Prostate gland (tissue), 2 donors: ENCODE data around the gene APOBEC3B. TPM values are rescaled to one million over a fixed set of nuclear protein-coding genes. Genes with fewer than 3 reads are reported as not detected.

ENCODE experiments used
- DNase-seq: peaks from one replicate; pipeline ENCODE4 v3.0.0-alpha.2; 2019; ENCODE audit warnings: low spot score
- H3K27ac ChIP-seq, 2 donors: fragments of 200-600 bp; sonication (generic); 2 replicates each; pipeline ENCODE4 v1.5.1; 2017 to 2019
- H3K27me3 ChIP-seq: fragments of 200-600 bp; sonication (generic); replicated peaks from 2 replicates; pipeline ENCODE4 v1.5.1; 2019; ENCODE audit not compliant: insufficient read depth
- H3K36me3 ChIP-seq, 2 donors: fragments of 200-600 bp; sonication (generic); 1 replicate in 1 of 2; 2 replicates in 1 of 2; pipeline versions ENCODE4 v1.5.1 to v1.8.1; 2017 to 2019
- H3K4me1 ChIP-seq: fragments of 200-600 bp; sonication (generic); replicated peaks from 2 replicates; pipeline ENCODE4 v1.5.1; 2019
- H3K4me3 ChIP-seq, 2 donors: fragments of 200-600 bp; sonication (generic); 2 replicates each; pipeline ENCODE4 v1.5.1; 2017 to 2019
- H3K9me3 ChIP-seq: fragments of 200-600 bp; sonication (generic); 2 replicates; pipeline ENCODE4 v1.5.1; 2017
- POLR2A ChIP-seq: fragments of 450-650 bp; IDR thresholded peaks from one replicate; pipeline ENCODE4 v1.6.1; 2016; ENCODE audit warnings: antibody characterized with exemption, mild to moderate bottlenecking
- POLR2AphosphoS5 ChIP-seq: sonication (generic); formaldehyde crosslinking; IDR thresholded peaks from one replicate; pipeline ENCODE4 v1.6.1; 2017; ENCODE audit warnings: antibody characterized with exemption
- WGBS: methylation state at CpG from one replicate; pipeline ENCODE4 v1.1.5; 2018; 5-methylcytosine and 5-hydroxymethylcytosine counted together
- intact Hi-C: fragments of 100-400 bp; cut with DNase I; formaldehyde crosslinking; loops from one replicate; pipeline ENCODE4 v1.14.2; 2022
- total RNA-seq, 2 donors: library from RNA; depleted of rRNA; stranded (reverse); fragments of >200 nt; gene quantifications; one replicate each; pipeline ENCODE4 v1.1.0, GENCODE V29; 2016
- TF ChIP-seq, protein P1 (sequence below), 4 experiments: fragments of 200-600 bp in 2 of 4; fragments of 450-650 bp in 2 of 4; sonication (generic) in 2 of 4; IDR thresholded peaks; 1 replicate in 3 of 4; 2 replicates in 1 of 4; pipeline ENCODE4 v1.5.1; 2016 to 2019; ENCODE audit warnings: antibody characterized with exemption in 4 of 4, mild to moderate bottlenecking in 2 of 4, moderate library complexity in 2 of 4

The APOBEC3B gene
- total RNA-seq, 2 donors from 2014 or later = 0.91 to 1.5 TPM

DNA sequence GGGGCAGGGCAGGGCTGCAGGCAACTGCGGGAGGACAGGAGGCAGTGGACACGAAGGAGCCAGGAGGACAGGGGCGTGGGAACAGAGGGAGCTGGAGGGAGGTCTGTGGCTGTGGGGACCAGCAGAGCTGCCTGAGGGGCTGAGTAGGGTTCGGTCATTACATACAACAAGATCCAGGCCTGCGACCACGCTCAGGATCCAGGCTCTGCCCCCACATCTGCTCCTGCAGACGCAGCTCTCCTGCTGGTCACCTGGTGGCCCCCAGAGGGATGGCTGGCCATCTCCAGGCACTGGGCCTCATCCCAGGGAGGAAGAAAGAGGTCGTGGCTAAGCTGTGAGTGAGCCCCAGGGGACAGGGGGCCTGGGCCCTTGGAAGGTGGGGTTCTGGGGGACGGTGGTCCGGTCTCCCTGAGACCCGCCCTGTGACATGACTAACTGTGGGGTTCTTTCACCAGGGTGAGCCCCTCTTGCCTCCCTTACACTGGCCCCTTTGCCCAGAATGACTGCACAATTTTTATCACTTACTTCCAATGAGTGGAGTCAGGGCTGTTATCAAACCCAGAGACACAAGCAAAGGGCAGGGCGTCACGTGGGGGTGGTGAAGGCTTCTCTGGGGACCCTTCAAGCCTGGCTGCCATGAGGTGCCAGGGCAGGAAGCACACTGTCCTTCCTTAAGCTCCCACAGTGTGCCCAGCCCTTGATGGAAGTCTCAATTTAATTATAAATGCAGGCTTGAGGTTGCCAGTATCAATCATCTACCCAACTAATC is 31.4 kb upstream of the APOBEC3B start:
- no peak for DNase-seq
- no peaks in the 10 kb centered on the region for H3K27me3 ChIP-seq
- WGBS = 83% methylated on average over 13 of the region's 13 CpGs
- no peaks in the 10 kb centered on the region for H3K36me3 ChIP-seq
- intact Hi-C loops = no loop called here
- no peaks in the 10 kb centered on the region for H3K4me1 ChIP-seq
- TF ChIP-seq POLR2A (no peak), POLR2AphosphoS5 (no peak)
- TF ChIP-seq, protein P1, sequence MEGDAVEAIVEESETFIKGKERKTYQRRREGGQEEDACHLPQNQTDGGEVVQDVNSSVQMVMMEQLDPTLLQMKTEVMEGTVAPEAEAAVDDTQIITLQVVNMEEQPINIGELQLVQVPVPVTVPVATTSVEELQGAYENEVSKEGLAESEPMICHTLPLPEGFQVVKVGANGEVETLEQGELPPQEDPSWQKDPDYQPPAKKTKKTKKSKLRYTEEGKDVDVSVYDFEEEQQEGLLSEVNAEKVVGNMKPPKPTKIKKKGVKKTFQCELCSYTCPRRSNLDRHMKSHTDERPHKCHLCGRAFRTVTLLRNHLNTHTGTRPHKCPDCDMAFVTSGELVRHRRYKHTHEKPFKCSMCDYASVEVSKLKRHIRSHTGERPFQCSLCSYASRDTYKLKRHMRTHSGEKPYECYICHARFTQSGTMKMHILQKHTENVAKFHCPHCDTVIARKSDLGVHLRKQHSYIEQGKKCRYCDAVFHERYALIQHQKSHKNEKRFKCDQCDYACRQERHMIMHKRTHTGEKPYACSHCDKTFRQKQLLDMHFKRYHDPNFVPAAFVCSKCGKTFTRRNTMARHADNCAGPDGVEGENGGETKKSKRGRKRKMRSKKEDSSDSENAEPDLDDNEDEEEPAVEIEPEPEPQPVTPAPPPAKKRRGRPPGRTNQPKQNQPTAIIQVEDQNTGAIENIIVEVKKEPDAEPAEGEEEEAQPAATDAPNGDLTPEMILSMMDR (IDR thresholded peaks at IDR 0.05) = no peak
- H3K9me3 ChIP-seq = no peaks in the 10 kb centered on the region
- no peak overlapping the region for H3K4me3 ChIP-seq
- H3K27ac ChIP-seq = no peak overlapping the region

DNA sequence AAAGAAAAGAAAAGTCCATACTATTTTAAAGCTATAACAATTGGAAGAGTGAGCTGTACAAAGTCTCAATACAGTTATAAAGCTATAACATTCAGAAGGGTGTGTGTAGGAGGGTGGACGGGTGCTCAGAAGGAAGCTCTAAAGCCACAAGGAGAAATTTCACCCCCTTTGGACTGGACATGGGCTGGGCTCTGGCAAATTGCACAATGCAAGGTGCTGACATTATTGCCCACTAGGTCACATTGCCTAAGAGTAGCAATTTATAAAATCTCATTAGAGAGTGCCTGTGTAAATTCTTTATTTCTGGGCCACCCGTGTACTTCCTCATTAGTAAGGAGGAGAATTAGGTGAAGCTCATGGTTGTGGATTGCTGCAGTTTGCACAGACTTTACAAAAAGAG is 30.4 kb upstream of the APOBEC3B start:
- WGBS = 78% methylated on average over 2 of the region's 2 CpGs
- no peak for DNase-seq
- Histone ChIP-seq H3K36me3 (no peaks in the 10 kb centered on the region), H3K4me1 (no peaks in the 10 kb centered on the region), H3K27ac (no peak overlapping the region), H3K9me3 (no peaks in the 10 kb centered on the region), H3K27me3 (no peaks in the 10 kb centered on the region), H3K4me3 (no peak overlapping the region)
- intact Hi-C loops = no loop called here
- TF ChIP-seq, protein P1 (IDR thresholded peaks at IDR 0.05) = no peak
- TF ChIP-seq POLR2A = no peak
- TF ChIP-seq POLR2AphosphoS5 = no peak

- Histone ChIP-seq H3K27ac (no peak overlapping the region), H3K4me1 (no peaks in the 10 kb centered on the region), H3K4me3 (no peak overlapping the region), H3K9me3 (no peaks in the 10 kb centered on the region), H3K27me3 (no peaks in the 10 kb centered on the region), H3K36me3 (no peaks in the 10 kb centered on the region)
- no peak for DNase-seq
- WGBS = 84% methylated on average over 12 of the region's 12 CpGs
- TF ChIP-seq POLR2AphosphoS5 = no peak
- TF ChIP-seq, protein P1 (IDR thresholded peaks at IDR 0.05) = no peak
- intact Hi-C loops = no loop called here
Measured at GRCh38 chr22:38952281-38952993, 29.7 kb upstream of the APOBEC3B start.

GRCh38 chr22:38953091-38953490 is 29.1 kb upstream of the APOBEC3B start:
- TF ChIP-seq POLR2A (no peak), POLR2AphosphoS5 (no peak)
- TF ChIP-seq, protein P1 (IDR thresholded peaks at IDR 0.05) = no peak
- no peaks in the 10 kb centered on the region for H3K36me3 ChIP-seq
- no peaks in the 10 kb centered on the region for H3K9me3 ChIP-seq
- no peaks in the 10 kb centered on the region for H3K4me1 ChIP-seq
- no peak for DNase-seq
- H3K4me3 ChIP-seq = no peak overlapping the region
- intact Hi-C loops = no loop called here
- no peaks in the 10 kb centered on the region for H3K27me3 ChIP-seq
- WGBS = 90% methylated on average over 8 of the region's 8 CpGs
- no peak overlapping the region for H3K27ac ChIP-seq
